ENCODE data around the gene TMEM203. TPM values are rescaled to one million over a fixed set of nuclear protein-coding genes. Genes with fewer than 3 reads are reported as not detected.
A peak's percentile ranks its signal among the peaks of the same experiment; 100 is the strongest.

TMEM203 gene
- total RNA-seq, 1 donor from 2014 or later: 37.6 TPM

DNA sequence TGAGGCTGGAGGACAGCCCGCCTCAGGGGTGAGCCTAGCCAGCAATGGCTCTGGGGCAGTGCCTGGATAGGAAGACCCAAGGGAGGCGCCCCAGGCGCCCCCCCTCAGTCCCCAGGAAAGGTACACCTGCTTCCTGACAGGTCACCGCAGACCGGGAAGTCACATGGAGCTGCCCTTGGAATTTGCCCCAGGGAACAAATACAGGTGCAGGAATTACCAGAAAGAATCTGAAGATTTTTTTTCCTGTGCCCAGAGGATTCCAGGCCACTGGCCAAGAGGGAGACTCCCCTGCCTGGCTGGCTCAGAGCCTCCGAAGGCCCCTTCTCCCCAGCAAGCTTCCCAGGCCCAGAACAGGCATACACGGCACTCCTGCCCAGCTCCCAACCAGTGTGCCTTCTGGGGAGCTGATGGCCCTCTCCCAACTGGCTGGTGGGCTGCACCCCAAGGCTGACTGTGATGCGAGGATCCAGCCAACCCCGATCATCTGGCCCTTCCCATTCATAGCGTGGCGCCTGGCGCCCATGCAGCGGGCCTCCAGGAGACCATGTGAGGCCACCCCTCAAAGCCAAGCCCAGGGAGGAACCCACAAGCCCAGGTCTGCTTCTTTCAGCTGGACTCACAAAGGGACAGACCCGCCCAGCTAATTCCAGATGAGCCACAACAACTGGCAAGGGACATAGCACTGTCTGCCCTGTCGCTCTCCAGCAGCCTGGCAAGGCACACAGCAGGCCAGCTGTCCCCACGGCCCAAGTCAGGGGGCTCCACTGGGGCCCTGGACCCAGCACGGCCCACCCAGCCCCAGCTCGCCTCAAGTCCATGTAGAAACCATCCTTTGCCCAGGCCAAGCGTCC is 7.2 kb downstream of the TMEM203 start:
- peak; percentile 77 for DNase-seq (ENCODE audit: low spot score)

DNA sequence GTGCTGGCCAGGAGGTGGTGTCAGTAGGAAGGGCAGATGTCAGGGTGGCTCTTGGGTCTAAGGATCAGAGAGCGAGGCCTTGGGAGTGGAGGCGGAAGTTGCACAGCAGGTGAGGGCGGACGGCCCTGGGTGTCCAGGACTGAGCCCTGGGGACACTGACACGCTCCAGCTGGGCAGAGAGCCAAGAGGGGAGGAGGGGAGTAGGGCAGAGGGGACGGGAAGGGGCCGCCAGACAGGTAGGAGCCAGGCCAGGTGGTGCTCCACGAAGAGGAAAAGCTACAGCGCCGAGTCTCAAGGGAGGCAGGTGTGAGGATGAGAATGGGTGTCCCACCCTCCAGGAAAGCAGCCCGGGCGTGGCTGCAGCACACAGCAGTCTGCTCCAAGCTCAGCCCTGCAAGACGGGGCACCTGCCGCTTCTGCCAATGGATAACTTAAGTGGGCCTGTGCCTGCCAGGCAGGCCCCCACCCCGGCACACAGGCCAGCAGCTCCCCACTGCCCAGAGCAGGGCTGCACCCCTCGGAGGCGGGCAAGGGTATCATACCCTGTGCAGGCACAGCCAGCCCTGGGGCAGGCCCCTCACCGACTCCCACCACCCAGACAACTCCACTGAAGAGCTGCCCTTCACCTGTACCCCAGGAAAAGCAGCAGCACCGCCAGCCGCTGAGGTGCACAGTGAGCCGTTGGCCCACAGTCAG is 9.8 kb downstream of the TMEM203 start:
- DNase-seq (ENCODE audit: low spot score): peak; percentile 34

DNA sequence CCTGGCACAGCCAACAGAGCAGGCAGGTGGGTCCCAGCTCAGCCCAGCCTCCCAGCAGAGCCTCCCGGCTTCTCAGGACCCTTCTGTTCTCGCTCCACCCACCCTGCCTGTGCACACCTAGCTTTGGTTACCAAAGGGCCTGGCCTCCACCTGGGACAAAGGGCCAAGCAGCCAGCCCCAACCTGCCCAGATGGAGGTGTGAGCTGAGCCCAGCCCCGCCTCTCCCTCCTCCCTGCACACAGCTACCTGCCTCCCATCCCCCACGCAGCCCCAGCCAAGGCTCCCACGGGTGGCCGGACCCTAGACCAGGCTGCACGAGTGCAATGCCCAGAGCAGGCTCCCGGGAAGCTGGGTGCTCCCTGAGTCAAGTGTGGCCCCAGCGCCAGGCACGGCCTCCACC is 10.5 kb downstream of the TMEM203 start:
- peak; percentile 50 for DNase-seq (ENCODE audit: low spot score)

DNA sequence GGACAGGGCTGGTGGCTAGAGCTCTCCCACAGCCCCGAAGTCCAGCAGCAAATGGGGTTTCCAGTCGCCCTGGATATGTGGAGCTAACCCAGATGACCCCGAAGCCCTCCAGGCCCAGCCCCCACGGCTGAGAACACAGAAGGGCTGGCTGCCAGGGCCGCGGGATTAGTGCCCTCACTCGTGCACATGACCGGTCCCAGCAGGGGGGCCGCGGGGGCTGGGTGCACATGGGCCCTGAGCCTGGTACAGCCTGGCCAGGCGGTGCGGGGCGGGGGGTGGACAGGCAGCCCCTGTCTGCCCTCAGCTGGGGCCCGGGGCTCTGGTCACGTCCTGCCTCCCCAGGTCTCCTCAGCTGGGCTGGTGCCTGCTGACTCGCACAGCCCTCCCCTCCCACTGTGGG is 11.1 kb downstream of the TMEM203 start:
- DNase-seq (ENCODE audit: low spot score): peak; percentile 47

DNA sequence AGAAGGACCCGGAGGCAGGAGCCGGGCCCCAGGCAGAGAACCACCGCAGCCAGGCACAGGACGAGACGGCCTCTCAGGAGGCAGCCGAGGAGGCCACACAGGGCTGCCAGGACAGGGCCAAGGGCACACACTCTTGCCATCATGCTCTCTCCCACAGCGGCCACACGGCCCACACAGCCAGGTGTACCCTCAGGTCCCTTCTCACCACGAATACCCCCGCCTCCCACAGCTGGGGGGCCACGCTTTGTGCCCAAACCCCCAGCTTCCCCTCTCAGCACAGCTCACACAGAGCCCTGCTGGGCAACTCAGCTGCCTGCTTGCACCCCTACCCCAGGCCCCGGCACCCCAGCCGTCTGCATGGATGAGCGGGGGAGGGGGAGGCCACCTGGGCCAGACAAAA is 11.7 kb downstream of the TMEM203 start:
- DNase-seq (ENCODE audit: low spot score): no peak

DNA sequence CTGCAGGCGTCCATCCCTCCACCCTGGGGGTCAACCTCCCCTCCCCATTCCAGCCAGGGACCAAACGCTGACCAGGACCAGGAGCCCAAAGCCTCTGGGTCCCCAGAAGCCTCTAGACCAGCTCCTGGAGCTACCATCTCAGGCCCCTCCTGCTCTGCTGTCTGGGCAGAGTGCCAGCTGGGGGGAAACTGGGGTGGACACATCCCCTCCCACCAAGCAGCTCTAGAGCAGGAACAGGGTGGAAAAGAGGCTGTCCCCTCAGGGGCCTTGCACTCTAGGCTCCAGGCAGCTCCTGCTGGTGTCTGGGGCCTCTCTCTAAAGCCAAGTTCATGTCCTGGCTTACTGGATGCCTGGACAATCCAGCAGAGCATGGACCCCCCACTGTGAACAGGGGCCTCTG is 12.6 kb downstream of the TMEM203 start:
- no peak for DNase-seq (ENCODE audit: low spot score)

DNA sequence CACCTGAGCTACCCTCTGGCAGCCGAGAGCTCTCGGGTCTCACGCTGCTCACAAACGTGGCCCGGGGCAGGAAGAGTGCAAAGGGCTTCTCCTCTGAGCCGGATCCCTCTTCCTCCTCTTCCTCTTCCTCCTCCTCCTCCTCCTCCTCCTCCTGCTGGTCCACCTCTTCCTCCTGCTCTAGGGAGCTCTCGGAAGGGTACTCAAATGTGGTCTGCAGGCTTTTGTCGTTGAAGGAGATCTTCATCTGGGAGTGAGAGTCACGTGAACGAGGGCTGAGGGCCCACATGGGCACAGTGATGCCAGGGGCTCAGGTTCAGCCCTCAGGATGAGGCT is 13.0 kb downstream of the TMEM203 start:
- no peak for DNase-seq (ENCODE audit: low spot score)

DNA sequence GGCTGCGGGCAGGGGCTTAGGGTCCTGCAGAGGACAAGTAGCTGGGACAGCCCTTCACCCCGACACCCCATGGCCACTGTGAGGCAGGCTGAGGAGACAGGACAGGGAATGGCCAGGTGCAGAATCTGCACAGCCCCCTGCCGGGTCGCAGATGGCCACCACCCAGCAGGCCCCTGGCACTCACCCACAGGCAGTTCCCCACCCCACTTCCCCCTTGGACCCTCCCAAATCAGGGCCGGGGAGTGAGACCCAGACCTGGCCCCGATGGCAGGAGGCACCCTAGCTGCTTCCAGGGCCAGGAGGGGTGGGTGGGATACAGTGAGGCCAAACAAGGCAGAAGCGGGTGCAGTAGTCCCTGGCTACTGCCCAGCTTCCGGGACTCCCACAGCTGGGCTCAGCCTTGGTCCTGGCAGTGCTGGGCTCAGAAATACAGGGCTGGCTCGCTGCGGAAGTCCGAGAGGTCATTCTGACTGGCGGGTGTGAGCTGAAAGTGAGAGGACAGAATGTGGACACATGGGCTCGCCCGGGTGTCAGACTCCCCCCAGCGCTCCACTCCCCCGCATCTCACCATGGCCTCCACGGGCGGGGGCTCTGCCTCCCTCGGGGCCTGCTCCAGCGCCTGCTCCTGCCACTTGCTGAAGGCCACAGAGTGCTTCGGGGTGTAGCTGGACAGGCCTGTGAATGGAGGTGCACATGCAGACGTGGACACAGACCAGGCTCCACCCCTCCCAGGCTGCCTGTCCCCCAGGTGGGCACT is 13.6 kb downstream of the TMEM203 start:
- DNase-seq (ENCODE audit: low spot score): no peak

DNA sequence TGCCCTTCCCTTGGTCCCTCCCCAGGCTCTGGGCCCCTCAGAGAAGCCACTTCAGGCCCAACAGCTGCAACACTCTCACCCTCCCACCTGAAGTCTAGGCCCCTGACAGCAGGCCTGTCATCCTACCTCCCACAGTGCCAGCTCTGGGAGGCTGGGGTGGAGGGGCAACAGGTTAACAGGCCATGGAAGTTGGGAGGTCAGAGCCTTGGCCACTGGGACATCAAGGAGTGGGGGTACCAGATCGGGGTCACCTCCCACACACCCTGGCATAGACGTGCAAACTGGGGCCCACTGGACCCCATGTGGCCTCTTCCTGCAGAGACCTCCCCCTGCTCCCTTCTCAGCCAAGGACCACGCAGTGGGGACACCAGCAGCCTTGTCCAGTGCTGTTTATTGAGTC is 14.2 kb downstream of the TMEM203 start:
- no peak for DNase-seq (ENCODE audit: low spot score)

DNA sequence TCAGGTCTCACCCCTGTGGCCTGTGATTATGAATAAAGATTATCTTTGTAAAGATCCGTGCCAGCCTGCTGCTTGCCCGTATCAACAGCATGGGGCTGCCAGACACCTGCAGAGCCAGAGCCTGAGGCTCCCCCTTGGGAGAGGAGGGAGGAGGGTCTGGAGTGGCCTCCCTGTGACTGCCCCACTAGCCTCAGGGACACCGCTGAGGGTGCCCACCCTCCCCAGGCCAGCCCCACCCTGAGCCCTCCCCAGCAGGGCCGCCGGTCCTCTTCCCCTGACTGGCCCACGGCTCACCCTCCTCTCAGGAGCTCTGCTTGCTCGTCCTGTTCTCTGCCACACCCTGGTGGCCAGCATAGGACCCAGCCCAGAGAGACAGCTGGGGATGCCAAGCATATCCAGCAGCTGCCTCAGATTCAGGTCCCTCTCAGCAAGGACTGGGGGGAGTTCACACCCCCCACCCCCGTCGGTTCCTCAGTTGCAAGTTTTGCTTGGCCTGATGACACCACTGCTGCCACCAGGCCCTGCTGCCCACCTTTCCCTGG is 15.1 kb downstream of the TMEM203 start:
- DNase-seq (ENCODE audit: low spot score): no peak

DNA sequence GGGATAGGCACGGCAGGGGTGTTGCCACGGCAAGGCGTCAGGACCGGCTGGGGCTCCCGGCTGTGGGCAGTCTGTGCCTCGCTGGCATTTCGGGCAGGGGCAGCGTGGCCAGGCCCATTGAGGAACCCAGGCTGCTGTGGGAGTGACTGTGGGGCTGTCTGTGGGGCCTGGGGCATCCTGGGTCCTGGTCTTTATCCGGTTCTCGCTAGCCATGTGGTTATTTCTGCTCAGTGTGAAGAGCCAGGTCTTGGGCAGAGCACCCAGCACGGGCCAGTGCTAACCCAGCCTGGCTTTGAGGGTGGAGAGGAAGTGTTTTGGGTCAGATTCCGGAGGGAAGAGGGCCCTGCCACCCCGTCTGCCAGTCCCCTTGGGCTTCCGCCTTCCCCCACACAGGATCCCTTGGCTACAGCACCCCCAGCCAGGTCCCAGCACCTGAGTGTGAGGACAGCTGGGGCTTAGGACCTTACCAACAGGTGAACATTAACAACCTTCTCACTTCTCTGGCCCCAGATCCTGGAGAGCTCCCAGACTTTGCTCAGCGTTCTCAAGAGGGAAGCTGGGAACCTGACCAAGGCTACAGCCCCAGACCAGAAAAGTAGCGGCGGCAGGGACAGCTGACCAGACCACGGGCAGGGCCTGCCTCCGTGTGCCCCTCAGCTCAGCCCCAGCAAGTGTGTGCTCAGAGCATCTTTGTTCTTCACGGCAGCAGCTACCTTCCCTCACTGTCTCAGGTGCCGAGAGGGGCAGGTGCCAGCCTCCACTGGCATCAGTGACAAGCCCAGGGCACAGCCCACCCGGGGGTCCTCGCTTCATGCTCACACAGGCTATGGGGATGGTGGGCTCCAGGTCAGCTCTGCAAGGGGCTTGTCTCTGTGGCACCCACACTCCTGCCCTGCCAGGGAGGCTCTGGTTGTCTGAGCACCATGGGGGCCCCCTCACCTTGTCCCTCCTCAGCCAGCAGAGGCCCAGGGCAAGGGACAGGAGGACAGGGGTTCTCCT is 15.9 kb downstream of the TMEM203 start:
- DNase-seq (ENCODE audit: low spot score): no peak

DNA sequence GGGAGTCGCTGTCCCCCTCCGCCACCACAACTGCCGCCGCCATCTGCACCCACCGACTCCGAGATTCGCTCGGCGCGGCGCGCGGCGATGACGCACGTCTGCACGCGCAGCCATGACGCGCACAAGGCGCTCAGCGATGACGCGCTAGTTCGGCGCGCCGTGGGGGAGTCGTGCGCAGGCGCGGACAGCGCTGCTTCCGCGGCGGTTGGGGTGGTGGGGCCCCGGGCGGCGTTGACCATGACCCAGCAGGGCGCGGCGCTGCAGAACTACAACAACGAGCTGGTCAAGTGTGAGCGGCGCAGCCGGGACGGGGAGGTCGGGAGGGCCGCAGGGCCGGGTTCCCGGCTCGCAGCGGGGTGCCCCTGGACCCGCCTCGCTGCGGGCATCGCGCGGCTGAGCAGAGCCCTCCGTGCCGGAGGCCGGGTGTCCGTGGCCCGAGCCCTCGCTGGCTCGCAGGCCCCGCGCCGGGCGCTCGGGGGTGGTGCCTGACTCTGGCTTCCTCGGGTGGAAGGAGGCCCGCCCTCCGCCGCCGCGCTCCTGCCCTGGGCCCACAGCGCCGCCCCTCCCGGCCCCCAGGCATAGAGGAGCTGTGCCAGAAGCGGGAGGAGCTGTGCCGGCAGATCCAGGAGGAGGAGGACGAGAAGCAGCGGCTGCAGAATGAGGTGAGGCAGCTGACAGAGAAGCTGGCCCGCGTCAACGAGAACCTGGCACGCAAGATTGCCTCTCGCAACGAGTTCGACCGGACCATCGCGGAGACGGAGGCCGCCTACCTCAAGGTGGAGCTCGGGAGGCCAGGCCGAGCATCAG is 16.8 kb downstream of the TMEM203 start, which contains the start of the genes ANAPC2 and SSNA1:
Gene ANAPC2, minus strand, starts transcription at position 71 of the 807 bp plus-strand sequence. Its CDS starts 28 bp downstream, at position 43.
Gene SSNA1, plus strand, starts transcription at position 187 of the 807 bp plus-strand sequence. Its CDS starts 51 bp downstream, at position 238.
- peak; percentile 95 for DNase-seq (ENCODE audit: low spot score)

DNA sequence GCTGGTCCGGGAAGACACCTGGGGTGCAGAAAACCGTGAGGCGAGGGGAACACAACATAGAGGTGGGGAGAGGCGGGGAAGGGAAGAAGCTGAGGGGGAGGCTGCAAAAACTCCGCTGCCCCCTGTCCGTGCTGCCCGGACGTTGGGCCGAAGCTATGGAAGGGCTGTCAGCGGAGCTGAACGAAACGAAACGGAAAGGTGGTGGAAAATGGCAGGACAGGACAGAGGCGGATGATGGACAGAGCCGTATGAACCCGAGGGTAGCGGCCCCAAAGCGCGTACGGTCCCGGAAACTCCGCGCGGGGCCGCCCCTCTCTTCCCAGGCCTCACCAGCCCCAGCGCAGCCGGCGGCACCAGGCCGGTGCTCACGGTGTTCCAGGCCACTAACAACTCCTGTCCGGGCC is 17.4 kb downstream of the TMEM203 start:
- DNase-seq (ENCODE audit: low spot score): no peak

DNA sequence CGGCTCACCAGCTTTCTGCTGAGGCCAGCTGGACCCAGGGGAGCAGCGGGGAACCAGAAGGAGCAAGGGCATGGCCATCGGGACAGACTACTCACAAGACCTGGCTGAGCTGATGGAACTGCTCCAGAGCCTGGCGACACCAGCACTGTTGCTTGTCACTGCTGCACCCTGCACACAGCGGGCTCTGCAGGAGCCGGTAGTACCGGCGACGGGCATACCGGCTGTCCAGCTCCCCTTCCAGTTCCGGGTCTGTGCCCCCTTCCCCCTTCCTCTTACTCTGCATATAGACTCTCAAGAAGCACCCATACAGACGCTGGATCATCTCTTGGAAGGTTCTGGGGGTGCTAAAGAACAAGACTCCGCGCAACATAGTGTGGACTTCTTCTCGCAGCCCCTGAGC is 18.1 kb downstream of the TMEM203 start:
- no peak for DNase-seq (ENCODE audit: low spot score)

DNA sequence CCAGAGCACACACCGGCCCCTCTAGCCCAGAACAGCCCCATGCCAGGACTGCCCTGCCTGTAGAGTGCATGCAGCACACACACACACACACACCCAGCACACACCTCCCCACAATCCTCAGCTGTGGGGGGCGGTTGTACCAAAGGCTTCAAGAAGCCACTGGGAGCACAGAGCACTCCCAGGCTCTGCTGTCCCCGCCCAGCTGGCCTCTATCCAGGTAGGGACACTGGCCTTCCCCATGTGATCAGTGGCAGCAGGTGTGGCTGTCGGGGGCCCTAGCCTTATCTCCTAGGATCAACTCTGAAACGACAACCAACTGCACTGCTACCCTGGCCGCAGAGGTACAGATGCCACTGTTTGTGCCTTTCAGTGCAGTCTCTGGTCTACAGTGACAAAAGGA is 19.1 kb downstream of the TMEM203 start:
- DNase-seq (ENCODE audit: low spot score): no peak

DNA sequence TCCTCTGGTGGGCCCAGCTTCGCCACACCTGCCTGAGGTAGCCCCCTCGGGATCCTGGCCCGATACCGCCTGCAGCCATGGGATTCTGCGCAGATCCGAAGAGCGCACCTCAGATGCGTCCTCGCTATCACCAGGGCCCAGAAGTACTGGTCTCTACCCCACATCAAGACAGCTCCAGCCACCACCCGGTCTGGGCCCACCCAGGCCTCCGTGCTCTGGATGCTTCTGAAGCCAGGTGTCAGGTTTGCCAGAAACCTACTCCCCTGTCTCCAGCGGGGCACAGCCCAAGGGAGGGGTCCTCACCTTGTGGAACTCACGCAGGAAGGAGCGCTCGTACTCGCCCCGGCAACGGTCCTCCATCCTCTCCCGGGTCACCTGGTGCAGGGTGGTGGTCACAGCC is 19.5 kb downstream of the TMEM203 start:
- no peak for DNase-seq (ENCODE audit: low spot score)

DNA sequence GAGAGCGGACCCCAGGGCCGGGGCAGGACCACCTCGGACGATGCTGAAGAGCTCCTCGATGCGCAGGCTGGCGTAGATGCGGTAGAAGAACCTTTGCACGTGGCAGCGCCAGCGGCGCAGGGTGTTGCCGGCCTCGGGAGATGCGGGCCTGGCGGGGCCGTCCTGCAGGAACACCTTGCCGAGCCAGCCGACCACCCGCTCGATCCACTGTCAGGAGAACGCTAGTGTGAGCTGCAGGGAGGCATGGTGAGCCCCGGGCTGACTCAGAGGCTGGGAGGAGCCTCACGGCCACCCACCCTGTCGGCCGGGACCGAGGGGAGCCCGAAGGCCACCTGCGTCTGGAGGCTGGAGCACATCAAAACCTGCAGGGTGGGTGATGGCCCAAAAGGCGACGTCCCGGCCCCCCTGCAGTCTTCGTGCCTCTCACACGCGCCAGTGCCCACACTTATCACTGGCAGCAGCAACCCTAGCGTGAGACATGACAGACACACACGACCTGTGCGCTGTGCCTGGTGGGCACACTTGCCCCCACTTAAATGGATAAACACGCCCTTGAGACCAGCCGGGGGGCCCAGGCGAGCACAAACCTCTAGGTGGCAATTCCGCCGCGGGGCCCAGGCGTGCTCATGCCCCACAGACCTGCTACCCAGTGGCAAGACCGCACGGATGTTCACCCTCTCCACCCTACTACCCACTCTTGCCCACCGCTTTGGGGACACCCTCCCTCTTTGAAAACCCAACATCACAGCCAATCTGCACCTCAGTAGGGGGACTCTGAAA is 20.4 kb downstream of the TMEM203 start:
- DNase-seq (ENCODE audit: low spot score): no peak

DNA sequence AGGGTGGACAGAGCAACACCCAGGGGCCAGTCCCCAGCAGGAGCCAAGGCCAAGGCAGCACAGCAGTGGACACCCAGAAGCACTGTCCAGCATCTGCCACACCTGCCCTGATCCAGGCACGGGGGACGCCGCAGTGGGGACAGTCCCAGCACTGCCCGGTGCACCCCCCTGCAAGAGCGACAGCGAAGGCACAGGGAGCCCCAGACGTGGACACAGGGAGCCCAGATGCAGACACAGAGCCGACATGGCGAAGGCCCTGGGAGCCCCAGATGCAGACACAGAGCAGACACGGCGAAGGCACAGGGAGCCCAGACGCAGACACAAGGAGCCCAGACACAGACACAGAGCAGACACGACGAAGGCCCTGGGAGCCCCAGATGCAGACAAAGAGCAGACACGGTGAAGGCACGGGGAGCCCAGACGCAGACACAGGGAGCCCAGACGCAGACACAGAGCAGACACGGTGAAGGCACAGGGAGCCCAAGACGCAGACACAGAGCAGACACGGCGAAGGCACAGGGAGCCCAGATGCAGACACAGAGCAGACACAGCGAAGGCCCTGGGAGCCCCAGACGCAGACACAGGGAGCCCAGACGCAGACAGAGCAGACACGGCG is 21.4 kb downstream of the TMEM203 start:
- no peak for DNase-seq (ENCODE audit: low spot score)

DNA sequence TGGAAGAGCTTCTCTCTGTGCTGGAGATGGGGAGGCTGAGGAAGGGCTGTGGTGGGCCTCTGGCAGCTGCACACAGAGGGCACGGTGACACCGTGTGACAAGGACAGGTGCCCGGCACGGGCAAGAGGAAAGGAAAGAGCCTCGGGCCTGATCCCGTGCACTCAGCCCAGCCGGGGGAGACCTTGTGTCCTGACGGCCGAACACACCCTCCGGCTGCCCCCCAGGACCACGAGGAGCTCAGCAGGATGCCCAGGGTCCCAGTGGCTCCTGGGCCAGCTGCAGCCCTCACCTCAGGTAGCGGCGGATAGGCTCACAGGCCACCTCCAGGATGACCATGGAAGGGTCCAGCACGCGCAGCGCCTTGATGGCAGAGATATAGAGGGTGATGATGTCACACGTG is 22.6 kb downstream of the TMEM203 start:
- DNase-seq (ENCODE audit: low spot score): no peak

All from mucosa of gallbladder (tissue), 1 donor.